Pulmonary artery endothelial cell (primary cell): ENCODE data around the gene ATCAY. TPM values are rescaled to one million over a fixed set of nuclear protein-coding genes. Genes with fewer than 3 reads are reported as not detected.
"Not testable (repeated sequence)": the region's sequence is repeated elsewhere in the genome, so short reads cannot be mapped to it uniquely, and the experiment has no call there.

Experiments used
- DNase-seq: peaks from one replicate; pipeline ENCODE4 v3.0.0-alpha.2; 2011; ENCODE audit warnings: low read depth, low spot score
- total RNA-seq: library from RNA; depleted of rRNA; stranded (reverse); fragments of >200 nt; gene quantifications from 2 replicates; pipeline ENCODE4 v1.2.3, GENCODE V29; 2014

The ATCAY gene
- total RNA-seq, 1 donor from 2014 or later, result not detected

DNA sequence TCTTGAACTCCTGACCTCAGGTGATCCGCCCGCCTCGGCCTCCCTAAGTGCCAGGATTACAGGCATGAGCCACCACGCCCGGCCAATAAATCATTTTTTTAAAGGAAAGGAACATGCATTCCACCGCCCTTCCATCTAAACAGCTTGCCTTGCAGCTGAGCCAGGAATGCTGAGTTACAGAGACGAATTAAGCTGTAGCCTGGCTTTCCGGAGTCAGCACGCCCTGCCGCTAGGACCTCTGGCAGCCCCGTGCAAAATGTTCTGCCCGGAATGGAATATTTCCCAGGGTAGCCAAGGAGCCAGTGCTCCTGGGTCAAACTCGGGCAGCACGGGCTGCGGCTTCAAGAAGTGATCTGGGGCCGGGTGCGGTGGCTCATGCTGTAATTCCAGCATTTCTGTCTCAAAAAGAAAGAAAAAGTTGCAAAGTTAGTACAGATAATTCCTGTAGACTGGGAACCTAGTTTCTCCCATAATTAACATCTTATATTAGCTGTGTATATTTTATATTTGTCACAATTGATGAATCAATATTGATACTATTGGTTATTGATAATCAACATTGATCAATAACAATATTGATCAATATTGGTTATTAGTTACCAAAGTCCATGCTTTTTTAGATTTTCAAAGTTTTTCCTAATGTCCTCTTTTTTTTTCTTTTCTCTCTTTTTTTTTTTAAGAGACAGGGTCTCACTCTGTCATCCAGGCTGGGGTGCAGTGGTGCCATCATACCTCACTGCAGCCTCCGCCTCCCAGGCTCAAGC lies 19.2 kb downstream of the ATCAY start:
- no peak for DNase-seq

DNA sequence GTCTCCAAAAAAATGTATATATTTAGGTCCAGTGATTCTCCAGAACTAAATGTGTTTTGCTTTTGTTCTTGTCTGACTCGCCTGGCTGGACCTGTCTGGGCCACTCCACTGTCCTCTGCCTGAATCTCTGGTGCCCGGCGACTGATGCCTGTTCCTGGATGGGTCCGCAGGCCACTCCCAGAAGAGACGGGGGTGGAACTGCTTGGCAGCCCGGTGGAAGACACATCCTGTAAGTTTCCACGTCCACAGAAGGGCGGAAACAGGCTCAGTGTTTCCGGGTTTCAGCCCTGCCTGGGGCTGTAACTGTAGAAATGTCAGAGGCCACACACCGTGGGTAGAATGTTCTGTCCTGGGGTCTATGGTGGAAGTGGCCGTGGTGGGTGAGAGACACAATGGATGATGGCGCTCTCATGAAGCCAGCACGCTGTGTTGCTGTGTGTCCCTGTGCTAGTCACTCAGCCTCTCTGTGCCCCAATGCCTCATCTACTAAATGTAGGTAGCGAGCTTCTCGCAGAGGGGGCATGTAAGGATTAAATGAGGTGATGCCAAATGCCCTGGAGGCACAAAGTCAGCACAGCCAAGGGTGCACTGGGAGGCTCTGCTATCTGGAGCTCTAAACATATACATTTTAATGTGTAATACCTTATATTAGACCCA lies 22.0 kb downstream of the ATCAY start:
- DNase-seq, result no peak

DNA sequence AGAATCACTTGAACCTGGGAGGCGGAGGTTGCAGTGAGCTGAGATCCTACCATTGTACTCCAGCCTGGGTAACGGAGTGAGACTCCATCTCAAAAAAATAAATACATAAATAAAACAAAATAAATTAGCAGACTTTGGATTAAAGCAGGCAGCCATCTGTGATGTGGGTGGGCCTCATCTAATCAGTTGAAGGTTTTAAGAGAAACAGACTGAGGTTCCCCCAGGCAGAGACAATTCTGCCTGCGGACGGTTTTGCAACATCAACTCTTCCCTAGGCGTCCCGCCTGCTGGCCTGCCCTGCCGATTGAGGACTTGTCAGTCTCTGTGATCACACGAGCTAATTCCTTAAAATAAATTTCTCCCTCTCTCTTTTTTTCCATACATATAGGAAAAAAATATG lies 23.7 kb downstream of the ATCAY start:
- no peak for DNase-seq

DNA sequence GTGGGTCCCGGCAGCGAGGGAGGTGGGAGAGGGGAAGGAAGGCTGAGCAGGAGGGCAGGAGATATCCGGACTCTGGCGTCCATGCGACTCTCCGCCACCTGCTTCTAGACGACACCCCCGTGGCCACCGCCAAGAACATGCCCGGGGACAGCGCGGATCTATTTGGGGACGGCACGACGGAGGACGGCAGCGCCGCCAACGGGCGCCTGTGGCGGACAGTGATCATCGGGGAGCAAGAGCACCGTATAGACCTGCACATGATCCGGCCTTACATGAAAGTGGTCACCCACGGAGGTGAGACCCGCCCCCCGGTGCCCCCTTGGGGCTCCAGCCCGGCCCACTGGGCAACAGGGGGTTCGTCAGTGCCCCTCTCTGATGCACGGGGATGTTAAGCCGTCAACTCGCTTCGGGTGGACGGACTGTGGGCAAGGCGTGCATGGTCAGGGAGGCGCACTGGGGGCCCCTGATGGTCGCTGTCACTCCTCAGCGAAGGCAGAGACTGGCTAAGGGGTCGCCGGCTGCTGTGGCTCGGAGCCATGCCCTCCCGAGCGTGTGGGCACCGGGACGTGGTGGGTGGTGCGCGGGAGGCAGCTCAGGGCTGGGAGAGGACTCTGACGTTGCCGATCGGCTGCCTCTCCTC lies 27.3 kb downstream of the ATCAY start:
- no peak for DNase-seq

DNA sequence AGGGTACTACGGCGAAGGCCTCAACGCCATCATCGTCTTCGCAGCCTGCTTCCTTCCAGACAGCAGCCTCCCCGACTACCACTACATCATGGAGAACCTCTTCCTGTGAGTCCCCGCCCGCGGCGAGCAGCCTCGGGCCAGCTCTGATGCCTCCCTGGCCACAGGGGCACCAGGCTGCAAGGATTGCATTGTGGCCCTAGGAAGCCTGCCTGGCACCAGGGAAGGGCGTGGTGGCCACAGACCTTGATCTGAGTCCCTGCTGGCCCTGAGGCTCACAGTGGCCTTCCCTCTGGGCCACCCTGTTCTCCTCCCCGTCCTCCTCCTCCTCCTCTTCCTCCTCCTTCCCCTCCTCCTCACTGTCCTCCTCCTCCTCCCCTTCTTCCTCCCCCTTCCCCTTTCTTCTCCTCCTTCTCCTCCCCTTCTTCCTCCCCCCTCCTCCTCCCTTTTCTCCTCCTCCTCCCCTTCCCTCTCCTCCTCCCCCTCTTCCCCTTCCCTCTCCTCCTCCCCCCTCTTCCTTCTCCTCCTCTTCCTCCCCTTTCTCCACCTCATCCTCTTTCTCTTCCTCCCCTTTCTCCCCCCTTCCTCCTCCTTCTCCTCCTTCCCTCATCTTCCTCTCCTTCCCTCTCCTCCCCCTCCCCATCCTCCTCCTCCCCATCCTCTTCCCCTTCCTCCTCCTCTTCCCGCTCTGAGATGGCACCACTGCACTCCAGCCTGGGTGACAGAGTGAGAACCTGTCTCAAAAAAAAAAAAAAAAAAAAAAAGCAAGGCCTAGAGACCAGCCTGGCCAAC lies 28.0 kb downstream of the ATCAY start:
- DNase-seq, result no peak

DNA sequence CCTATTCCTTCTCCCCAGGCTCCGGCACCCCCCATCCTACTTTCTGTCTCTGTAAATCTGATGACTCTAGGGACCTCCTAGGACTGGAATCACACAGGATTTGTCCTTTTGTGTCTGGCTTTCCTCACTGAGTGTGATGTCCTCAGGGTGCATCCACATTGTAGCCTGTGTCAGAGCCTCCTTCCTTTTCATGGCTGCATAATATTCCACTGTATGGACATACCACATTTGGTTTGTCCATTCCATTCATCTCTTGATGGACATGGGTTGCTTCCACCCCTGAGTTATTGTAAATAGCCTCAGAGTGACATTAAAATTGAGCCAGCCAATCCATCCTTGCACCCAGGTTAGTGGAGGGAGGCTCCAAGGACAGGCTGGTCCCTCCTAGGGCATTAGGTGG lies 29.6 kb downstream of the ATCAY start:
- DNase-seq, result no peak

DNA sequence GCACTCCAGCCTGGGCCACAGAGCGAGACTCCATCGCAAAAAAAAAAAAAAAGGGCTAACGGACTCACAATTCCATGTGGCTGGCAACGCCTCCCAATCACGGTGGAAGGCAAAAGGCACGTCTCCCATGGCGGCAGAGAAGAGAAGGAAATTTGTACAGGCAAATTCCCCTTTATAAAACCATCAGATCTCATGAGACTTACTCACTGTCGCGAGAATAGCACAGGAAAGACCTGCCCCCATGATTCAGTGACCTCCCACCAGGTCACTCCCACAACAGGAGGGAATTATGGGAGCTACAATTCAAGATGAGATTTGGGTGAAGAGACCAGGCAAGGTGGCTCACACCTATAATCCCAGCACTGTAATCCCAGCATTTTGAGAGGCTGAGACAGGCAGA lies 33.7 kb downstream of the ATCAY start:
- DNase-seq, result no peak

DNA sequence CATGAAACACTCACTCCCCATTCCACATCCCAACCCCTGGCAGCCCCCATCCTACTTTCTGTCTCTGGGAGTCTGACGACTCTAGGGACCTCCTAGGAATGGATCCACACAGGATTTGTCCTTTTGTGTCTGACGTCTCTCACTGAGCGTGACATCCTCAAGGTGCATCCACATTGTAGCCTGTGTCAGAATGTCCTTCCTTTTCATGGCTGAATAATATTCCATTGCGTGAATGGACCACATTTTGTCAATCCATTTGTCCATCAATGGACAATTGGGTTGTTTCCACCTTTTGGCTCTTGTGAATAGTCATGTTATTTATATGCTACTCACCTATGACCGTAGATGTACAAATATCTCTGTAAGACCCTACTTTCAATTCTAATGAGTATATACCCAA lies 35.5 kb downstream of the ATCAY start:
- no peak for DNase-seq

DNA sequence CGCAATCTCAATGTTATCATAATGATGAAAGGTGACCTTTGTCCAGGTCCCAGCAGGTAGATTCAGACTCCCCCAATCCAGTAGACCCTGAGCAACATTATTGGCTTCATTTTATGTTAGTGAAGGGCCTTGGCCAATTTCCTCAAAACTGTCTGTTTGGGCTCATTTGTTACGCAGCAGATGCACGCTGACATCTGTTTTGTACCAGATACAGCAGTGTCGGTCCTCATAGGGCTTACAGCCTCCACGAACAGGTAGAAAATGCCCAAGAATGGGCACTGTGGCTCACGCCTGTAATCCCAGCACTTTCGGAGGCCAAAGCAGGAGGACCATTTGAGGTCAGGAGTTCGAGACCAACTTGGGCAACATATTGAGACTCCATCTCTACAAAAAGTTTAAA lies 39.3 kb downstream of the ATCAY start:
- DNase-seq, result no peak

DNA sequence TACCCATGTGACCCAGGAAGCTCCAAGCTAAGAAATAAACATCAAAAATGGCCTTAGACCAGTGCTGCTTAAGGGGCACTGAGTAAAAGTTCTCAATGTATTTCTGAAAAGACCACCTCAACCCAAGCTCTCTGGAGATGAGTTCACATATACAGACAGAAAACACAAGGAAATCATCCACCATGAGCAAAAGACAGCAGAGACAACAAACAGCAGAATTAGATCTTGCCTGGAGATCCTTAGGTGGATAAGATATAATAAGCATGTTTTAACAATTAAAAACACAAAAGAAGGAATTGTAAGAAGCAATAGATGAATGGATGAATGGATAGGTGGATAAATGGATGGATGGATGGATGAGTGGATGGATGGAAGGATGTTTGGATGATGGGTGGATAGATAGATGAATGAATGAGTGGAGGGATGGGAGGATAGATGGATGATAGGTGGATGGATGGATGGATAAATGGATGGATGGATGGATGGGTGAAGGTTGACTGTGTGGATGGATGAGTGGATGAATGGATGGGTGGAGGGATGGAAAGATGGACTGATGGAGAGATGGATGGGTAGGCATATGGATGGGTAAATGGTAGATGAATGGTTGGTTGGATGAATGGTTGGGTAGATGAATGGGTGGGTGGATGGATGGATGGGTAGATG lies 42.7 kb downstream of the ATCAY start:
- DNase-seq, result no peak

DNA sequence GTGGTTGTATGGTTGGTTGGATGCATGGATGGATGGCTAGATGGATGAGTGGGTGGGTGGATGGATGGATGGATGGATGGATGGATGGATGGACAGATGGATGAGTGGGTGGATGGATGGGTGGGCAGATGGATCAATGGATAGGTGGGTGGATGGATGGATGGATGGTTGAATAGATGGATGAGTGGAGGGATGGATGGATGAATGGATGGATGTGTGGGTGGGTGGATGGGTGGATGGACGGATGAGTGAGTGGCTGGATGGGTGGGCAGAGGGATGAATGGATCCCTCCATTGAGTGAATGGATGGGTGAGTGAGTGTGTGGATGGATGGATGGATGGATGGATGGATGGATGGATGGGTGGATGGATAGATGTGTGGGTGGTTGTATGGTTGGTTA lies 43.4 kb downstream of the ATCAY start:
- DNase-seq, result no peak

DNA sequence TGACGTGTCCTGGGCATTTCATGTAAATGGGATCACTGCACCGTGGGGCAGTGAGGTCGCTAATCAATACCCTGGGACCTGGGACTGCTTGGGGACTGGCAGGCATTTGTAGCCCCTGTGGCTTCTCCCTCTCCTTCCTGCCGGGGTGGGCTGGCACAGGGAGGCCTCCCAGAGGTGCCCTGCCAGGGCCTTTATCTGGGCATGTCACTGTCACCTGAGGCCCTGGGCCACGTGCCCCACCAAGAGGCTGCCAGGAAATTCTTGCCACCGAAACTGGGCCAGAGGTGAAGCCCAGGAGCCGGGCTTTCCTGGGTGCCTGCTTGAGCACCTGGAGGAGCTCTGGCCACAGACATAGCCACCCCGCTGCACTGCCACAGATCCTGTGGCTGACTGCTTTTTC lies 50.6 kb downstream of the ATCAY start:
- DNase-seq, result no peak

DNA sequence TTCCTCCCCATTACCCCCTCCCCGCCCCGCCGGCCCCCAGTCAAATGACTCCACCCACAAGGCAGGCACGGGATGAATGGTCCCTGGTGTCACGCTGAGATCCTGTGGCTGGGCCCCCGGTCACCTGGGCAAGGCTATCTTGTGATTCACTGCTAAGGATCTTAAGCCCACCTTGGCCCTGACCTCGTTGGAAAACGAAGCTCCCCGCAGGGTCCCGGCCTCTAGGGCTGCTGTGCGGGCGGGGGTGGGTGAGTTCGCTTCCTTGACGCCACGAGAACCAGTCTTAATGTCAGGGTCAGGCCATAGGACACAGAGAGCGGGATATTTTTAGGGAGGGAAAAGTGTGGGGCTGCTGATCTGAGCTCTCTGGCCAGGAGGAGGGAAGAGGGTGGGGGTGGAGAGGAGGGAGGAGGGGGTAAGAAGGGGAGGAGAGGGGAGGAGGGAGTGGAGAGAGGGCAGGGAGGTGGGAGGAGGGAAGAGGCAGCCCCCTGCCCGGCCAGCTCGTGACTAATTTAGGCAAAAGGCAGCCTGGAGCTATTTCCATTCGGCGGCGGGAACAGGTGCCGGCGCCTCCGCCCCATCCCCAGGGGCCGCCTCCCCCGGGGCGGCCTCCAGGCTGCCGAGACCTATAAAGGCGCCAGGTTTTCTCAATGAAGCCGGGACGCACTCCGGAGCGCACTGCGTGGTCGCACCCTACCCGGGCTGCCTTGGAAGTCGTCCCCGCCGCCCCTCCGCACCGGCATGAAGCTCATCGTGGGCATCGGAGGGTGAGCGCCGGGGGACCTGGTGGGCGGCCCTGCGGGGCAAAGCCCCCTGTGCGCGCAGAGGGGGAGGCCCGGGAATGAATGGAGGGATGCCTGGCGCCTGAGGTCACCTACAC lies 52.7 kb downstream of the ATCAY start, which contains the start of gene NMRK2:
TSS of gene NMRK2 (plus strand) at position 139 of the 880 bp plus-strand sequence. CDS start at position 742, 603 bp downstream.
- DNase-seq, result no peak

DNA sequence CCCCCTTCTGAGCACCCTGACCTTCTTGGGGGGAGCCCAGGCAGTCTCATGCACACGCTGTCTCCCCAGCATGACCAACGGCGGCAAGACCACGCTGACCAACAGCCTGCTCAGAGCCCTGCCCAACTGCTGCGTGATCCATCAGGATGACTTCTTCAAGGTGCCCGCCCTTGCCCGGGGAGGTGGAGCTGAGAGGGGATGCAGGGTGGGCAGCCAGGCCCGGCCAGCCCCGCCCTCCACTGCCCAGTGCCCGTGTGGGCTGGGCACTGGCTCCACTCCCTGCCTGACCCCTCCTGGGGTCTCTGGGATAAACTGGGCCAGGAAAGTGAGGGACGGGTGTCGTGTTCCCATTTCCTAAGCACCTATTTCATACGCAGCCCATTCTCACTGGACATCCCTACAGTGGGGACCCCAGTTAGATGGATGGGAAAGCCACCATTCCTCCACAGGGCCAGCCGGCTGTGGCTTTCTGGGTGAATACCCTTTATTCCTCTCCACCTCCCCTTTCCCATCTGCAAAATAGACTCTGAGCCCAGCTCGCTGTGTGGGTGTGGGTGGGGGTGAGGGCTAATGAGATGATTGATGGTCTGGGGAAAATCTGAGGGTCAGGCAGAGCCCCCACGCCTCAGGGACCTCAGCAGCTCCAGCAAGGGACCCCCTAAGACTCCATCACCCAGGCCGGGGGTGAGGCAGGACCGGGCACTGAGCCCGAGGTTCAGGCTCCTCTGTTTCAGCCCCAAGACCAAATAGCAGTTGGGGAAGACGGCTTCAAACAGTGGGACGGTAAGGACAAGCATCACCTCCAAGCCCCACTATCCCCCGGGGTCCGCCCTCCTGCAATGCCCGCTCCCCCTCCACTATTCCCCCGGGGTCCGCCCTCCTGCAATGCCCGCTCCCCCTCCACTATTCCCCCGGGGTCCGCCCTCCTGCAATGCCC lies 56.3 kb downstream of the ATCAY start:
- no peak for DNase-seq

DNA sequence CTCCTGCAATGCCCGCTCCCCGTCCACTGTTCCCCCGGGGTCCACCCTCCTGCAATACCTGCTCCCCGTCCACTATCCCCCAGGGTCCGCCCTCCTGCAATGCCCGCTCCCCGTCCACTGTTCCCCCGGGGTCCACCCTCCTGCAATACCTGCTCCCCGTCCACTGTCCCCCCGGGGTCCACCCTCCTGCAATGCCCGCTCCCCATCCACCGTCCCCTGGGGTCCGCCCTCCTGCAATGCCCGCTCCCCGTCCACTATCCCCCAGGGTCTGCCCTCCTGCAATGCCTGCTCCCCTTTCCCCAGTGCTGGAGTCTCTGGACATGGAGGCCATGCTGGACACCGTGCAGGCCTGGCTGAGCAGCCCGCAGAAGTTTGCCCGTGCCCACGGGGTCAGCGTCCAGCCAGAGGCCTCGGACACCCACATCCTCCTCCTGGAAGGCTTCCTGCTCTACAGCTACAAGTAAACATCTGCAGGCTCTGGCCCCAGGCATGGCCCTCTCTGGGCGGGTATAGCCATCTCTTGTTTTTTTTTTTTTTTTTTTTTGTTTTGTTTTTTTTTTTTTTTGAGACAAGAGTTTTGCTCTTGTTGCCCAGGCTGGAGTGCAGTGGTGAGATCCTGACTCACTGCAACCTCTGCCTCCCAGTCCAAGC lies 57.9 kb downstream of the ATCAY start:
- DNase-seq, result not testable (repeated sequence)

DNA sequence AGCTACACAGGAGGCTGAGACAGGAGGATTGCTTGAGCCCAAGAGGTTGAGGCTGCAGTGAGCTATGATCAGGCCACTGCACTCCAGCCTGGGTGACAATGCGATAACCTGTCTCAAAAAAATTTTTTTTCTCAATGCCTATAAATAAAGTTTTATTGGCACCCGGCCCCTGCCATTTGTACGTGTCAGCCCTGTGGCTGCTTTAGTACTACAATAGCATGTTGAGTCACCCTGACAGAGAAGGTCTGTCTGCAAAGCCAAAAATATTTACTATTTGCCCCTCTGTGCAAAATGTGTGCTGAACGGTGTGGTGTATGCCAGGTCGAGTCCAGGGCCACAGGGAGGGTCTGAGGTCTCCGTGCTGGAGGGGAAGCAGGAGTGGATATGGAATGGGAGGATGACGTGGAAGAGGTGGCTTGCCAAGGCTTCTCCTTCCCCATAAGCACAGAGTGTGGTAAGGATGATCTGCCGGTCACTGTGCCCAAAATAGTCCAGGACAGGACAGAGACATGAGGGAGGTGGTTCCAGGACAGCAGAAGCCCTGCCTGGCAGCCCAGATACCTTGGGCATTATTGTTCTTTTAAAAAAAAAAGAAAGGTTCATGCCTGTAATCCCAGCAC lies 62.4 kb downstream of the ATCAY start:
- DNase-seq, result no peak

DNA sequence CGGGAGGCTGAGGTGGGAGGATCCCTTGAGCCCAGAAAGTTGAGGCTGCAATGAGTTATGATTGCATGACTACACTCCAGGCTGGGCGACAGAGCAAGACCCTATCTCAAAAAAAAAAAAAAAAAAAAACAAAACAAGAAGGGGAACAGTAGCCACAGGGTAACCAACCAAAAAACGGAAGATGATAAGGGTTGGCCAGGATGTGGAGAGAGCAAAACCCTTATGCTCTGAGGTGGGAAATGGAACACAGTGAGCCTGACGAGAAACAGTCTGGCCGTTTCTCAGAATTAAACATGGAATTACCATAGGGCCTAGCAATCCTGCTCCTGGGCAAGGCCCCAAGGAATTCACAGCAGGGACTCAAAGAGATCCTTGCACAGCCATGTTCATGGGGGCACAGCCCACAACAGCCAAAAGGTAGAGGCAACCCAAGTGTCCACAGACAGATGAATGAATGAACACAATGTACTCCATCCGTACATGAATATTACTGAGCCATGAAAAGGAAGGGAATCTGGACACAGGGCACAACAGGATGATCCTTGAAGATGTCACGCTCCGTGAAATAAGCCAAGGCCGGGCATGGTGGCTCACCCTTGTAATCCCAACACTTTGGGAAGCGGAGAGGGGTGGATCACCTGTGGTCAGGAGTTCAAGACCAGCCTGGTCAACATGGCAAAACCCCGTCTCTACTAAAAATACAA lies 63.7 kb downstream of the ATCAY start:
- DNase-seq, result no peak

DNA sequence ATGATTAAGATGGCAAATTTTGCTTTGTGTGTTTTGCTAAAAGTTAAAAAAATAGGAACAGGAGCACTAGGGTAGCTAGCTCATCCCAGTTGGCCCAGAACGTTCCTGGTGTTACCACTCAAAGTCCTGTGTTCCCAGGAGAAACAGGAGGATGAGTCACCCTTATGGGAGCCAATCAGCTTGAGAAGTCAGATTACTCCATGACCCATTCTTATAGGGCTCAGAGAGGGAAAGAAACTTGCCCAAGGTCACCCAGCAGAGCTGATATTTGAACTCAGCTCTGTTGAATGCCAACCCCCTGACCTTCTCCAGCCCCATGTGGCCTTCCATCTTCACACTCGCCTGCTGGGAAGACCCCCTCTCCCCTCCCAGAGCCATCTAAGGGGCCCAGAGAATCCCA lies 65.4 kb downstream of the ATCAY start:
- no peak for DNase-seq
